Esophagus muscularis mucosa (tissue), 4 donors: ENCODE data around the gene GTF2F2.

ENCODE experiments used
- CTCF ChIP-seq, 3 experiments: fragments of 200-600 bp in 2 of 3; fragments of 450-650 bp in 1 of 3; sonication (generic) in 2 of 3; IDR thresholded peaks; one replicate each; pipeline ENCODE4 v1.5.1; 2017 to 2019; ENCODE audit warnings: antibody characterized with exemption in 3 of 3, mild to moderate bottlenecking in 2 of 3, moderate library complexity in 1 of 3
- EP300 ChIP-seq: sonication (generic); formaldehyde crosslinking; IDR thresholded peaks from one replicate; pipeline ENCODE4 v1.6.1; 2017; ENCODE audit warnings: antibody characterized with exemption
- POLR2A ChIP-seq: fragments of 450-650 bp; IDR thresholded peaks from one replicate; pipeline ENCODE4 v1.6.1; 2017; ENCODE audit warnings: antibody characterized with exemption, moderate library complexity, mild to moderate bottlenecking, low read depth

- TF ChIP-seq CTCF (IDR thresholded peaks at IDR 0.05) (no peak), POLR2A (no peak), EP300 (no peak)
Observed at GRCh38 chr13:45136741-45137504, 16.6 kb downstream of the GTF2F2 start.
